HG02884 (cell line): ENCODE measurements around the gene SEL1L.
"Not testable (repeated sequence)": the region's sequence is repeated elsewhere in the genome, so short reads cannot be mapped to it uniquely, and the experiment has no call there.

ENCODE experiments used
- ATAC-seq: cut with Tn5 transposase; IDR thresholded peaks from one replicate; pipeline ENCODE4 v1.9.1; 2021; ENCODE audit warnings: mild to moderate bottlenecking, moderate library complexity; ENCODE audit not compliant: unreplicated experiment

SEL1L gene

GRCh38 chr14:81474685-81475324 lies 58.8 kb downstream of the SEL1L start:
- no peak for ATAC-seq

GRCh38 chr14:81474148-81474492 lies 59.5 kb downstream of the SEL1L start:
- ATAC-seq: peak; percentile 52

GRCh38 chr14:81473456-81474147 lies 60.1 kb downstream of the SEL1L start:
- peak; percentile 18 for ATAC-seq

- ATAC-seq: no peak
Measured at GRCh38 chr14:81472096-81472800, 61.4 kb downstream of the SEL1L start.

GRCh38 chr14:81471062-81471461 lies 62.6 kb downstream of the SEL1L start:
- ATAC-seq: peak; percentile 25

- ATAC-seq: peak; percentile 30
Measured at GRCh38 chr14:81470557-81470826, 63.2 kb downstream of the SEL1L start.

- no peak for ATAC-seq
Measured at GRCh38 chr14:81466854-81467253, 66.8 kb downstream of the SEL1L start.

- no peak for ATAC-seq
Measured at GRCh38 chr14:81465507-81466228, 68.0 kb downstream of the SEL1L start.

- peak; percentile 19 for ATAC-seq
Measured at GRCh38 chr14:81465003-81465392, 68.7 kb downstream of the SEL1L start.

GRCh38 chr14:81464253-81465002 lies 69.2 kb downstream of the SEL1L start:
- peak; percentile 63 for ATAC-seq

GRCh38 chr14:81462356-81462755 lies 71.3 kb downstream of the SEL1L start:
- ATAC-seq: not testable (repeated sequence)

- ATAC-seq: no peak
Measured at GRCh38 chr14:81459912-81460311, 73.7 kb downstream of the SEL1L start.

- ATAC-seq: no peak
Measured at GRCh38 chr14:81458352-81458751, 75.3 kb downstream of the SEL1L start.

- no peak for ATAC-seq
Measured at GRCh38 chr14:81455390-81455789, 78.3 kb downstream of the SEL1L start.

GRCh38 chr14:81454572-81455218 lies 79.0 kb downstream of the SEL1L start:
- peak; percentile 40 for ATAC-seq

GRCh38 chr14:81453166-81453766 lies 80.4 kb downstream of the SEL1L start:
- ATAC-seq: peak; percentile 77

- ATAC-seq: no peak
Measured at GRCh38 chr14:81452341-81453133, 81.1 kb downstream of the SEL1L start.

GRCh38 chr14:81450976-81451375 lies 82.7 kb downstream of the SEL1L start:
- ATAC-seq: no peak

GRCh38 chr14:81450100-81450531 lies 83.5 kb downstream of the SEL1L start:
- ATAC-seq: no peak
